ENCODE results near the gene BDNF.

The BDNF gene

DNA sequence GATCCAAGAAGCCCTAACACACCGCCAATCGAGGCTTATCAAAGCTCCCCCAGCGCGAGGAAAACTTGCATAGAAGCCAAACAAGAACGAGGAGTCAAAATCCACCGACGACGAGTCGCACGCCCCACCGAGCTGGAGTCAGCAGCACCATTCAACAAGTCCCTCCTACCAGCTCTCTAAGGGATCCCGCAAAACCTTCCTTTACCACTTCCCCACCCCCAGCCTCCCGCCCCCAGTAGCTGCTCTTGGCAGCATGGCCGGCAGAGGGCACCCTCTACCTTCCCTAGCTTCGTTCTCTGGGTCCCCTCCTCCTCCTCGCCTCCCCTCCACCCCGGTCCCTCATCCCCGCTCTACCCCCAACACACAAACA lies 1.4 kb downstream of the BDNF start:
- TF ChIP-seq, protein P1, sequence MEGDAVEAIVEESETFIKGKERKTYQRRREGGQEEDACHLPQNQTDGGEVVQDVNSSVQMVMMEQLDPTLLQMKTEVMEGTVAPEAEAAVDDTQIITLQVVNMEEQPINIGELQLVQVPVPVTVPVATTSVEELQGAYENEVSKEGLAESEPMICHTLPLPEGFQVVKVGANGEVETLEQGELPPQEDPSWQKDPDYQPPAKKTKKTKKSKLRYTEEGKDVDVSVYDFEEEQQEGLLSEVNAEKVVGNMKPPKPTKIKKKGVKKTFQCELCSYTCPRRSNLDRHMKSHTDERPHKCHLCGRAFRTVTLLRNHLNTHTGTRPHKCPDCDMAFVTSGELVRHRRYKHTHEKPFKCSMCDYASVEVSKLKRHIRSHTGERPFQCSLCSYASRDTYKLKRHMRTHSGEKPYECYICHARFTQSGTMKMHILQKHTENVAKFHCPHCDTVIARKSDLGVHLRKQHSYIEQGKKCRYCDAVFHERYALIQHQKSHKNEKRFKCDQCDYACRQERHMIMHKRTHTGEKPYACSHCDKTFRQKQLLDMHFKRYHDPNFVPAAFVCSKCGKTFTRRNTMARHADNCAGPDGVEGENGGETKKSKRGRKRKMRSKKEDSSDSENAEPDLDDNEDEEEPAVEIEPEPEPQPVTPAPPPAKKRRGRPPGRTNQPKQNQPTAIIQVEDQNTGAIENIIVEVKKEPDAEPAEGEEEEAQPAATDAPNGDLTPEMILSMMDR (IDR thresholded peaks at IDR 0.05; ENCODE audit: borderline replicate concordance, insufficient read depth, low read depth, low read length): peak; percentile 91
- no peak overlapping the region for H3K4me3 ChIP-seq (ENCODE audit: low read depth, low read length)

DNA sequence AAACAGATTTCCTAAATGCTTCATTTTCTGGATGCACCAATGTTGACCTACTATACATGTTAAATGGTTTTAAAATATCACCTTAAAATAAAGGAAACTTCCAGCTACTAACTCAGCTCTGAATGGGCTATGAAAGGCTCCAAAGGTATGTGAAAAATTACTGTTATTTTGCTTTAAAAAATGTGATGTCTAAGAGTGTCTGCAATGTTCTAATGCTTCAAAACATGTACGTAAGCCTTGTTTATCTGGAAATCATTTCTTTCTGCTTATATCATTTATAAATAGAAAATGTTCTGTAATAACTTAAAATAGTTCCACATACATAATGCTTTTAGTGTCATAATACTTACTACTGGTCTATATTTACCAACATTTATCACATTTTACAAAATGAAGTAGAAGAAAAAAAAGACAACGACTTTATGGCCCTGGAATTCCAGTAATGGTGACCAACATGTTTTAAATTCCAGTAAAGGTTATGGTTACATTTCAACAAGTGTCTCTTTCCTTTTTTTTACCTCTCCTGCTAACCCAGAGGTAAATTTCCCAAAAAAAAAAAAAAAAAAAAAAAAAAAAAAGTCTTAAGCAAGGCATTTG lies 2.5 kb downstream of the BDNF start:
- TF ChIP-seq, protein P1 (IDR thresholded peaks at IDR 0.05; ENCODE audit: borderline replicate concordance, insufficient read depth, low read depth, low read length): no peak
- H3K4me3 ChIP-seq (ENCODE audit: low read depth, low read length): no peak overlapping the region

DNA sequence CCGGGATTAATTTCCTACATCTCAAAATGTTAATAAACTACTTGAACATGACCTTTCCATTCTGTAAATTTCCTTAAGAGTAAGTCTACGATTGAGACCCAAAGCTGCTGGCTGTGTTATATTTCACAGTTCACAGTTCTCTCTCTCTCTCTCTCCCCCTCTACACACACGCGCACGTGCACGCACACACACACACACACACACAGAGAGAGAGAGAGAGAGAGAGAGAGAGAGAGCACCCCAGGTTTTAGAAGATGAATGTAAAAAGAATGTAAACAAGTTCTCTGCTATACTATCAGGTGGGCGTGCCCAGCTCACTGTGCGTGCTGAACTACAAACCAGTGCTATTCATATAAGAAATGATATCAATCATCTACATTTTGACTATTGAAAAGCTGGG lies 3.3 kb downstream of the BDNF start:
- no peak overlapping the region for H3K4me3 ChIP-seq (ENCODE audit: low read depth, low read length)
- TF ChIP-seq, protein P1 (IDR thresholded peaks at IDR 0.05; ENCODE audit: borderline replicate concordance, insufficient read depth, low read depth, low read length): no peak

DNA sequence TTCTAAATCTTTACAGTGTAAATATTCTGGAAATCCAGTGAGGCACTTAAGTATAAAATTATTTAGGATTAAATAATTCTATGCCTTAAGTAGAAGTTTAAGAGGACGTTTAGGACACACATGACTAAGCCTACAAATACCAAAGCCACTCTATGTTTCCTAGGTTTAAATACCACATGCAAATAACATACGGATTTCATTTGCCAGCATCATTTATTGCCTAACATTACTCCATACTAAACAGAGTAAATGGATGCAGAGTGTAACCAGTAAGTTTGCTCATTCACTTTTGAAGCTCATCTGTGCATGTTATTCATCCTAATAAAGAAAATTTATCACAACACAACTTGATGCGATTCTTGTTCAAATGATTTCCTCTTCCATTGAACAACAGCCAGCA lies 4.1 kb downstream of the BDNF start:
- TF ChIP-seq, protein P1 (IDR thresholded peaks at IDR 0.05; ENCODE audit: borderline replicate concordance, insufficient read depth, low read depth, low read length): no peak
- no peak overlapping the region for H3K4me3 ChIP-seq (ENCODE audit: low read depth, low read length)

DNA sequence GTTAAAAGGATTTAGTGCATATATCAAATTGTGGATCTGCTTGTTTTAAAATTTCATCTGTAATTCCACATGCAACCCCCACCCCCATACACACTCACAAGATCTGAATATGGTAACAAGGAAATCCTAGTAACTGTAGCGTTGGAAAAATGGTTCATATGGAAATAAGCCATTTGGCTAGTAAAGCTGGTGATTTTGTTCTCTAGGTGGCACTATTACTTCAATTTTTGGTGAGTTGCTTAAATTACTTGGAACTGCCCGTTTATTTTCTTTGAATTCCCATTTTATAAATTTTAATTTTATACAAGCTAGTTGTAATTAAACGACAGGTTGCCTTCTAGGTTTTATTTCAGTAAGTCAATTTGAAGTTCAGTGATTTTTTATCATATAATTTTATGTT lies 5.3 kb downstream of the BDNF start:
- H3K4me3 ChIP-seq (ENCODE audit: low read depth, low read length): no peak overlapping the region

DNA sequence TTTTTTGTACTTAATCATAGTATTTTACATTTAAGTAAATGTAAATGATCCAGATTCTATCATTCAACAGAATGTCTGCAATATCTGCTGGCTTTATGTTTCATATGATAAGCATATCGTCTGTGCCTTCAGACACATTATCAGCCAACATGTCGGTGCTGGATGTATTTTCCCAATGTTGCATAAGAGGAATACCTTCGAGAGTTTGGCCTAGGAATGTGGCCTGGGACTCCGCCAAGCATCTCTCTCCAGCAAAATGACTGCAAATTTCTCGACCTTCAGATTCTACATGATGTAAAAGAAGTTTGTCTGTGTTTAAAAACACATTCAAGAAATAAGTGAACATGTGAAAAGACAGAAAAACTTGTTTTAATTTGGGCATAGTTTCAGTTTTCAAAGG lies 6.9 kb downstream of the BDNF start:
- H3K4me3 ChIP-seq (ENCODE audit: low read depth, low read length): no peak overlapping the region
- TF ChIP-seq, protein P1 (IDR thresholded peaks at IDR 0.05; ENCODE audit: borderline replicate concordance, insufficient read depth, low read depth, low read length): no peak

More for the DNA sequence above, 5.3 kb downstream of the BDNF start:
- TF ChIP-seq, protein P1 (IDR thresholded peaks at IDR 0.05; ENCODE audit: borderline replicate concordance, insufficient read depth, low read depth, low read length): no peak

DNA sequence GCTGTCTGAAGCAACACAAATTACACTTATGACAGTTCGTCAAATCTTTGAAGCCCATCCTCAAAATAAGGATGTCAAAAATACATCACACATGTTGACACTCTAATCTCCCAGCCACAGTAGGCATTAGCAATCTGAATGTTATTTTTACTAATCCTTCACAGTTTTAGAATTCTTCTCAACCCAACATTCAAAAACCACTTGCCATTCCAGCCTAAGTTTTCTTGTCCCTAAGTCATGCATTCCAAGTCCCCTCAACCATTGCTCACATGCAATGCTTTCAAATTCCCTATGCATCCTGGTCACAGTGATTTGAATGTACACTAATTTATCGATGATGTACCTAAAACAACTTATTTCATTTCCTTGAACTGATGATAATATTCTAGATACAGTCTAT lies 7.5 kb downstream of the BDNF start:
- H3K4me3 ChIP-seq (ENCODE audit: low read depth, low read length): no peak overlapping the region
- TF ChIP-seq, protein P1 (IDR thresholded peaks at IDR 0.05; ENCODE audit: borderline replicate concordance, insufficient read depth, low read depth, low read length): no peak

Data from GM12875 (cell line).